Right lobe of liver (tissue), 6 donors: ENCODE measurements around the gene ARL9. TPM values are rescaled to one million over a fixed set of nuclear protein-coding genes. Genes with fewer than 3 reads are reported as not detected.

ENCODE experiments used
- ATAC-seq, 4 donors: fragments of 200-7000 bp; cut with Tn5 transposase; one replicate each; pipeline ENCODE4 v1.9.1; 2020; ENCODE audit warnings: mild to moderate bottlenecking in 4 of 4, moderate library complexity in 4 of 4
- DNase-seq, 3 donors: peaks; one replicate each; pipeline ENCODE4 v3.0.0-alpha.2; 2020
- H3K27ac ChIP-seq, 3 donors: fragments of 200-600 bp; one replicate each; pipeline ENCODE4 v1.8.0; 2022
- H3K27me3 ChIP-seq, 2 donors: fragments of 200-600 bp; one replicate each; pipeline ENCODE4 v1.8.0; 2022
- H3K36me3 ChIP-seq, 4 donors: fragments of 200-600 bp; sonication (generic) in 1 of 4; one replicate each; pipeline versions ENCODE4 v1.5.1 to v1.8.0; 2017 to 2022; ENCODE audit warnings: control low read depth in 1 of 4
- H3K4me1 ChIP-seq, 4 donors: fragments of 200-600 bp; sonication (generic) in 1 of 4; one replicate each; pipeline versions ENCODE4 v1.5.1 to v1.8.0; 2017 to 2022; ENCODE audit warnings: control low read depth in 1 of 4
- H3K4me3 ChIP-seq, 3 donors: fragments of 200-600 bp; one replicate each; pipeline ENCODE4 v1.8.0; 2022
- H3K9me3 ChIP-seq, 4 donors: fragments of 200-600 bp; sonication (generic) in 1 of 4; one replicate each; pipeline versions ENCODE4 v1.5.1 to v1.8.0; 2017 to 2022; ENCODE audit warnings: control low read depth in 1 of 4
- CTCF ChIP-seq, 4 donors: fragments of 200-600 bp in 3 of 4; fragments of 450-650 bp in 1 of 4; IDR thresholded peaks; one replicate each; pipeline versions ENCODE4 v1.5.1 to v1.8.0; 2016 to 2022; ENCODE audit warnings: antibody characterized with exemption in 4 of 4, mild to moderate bottlenecking in 2 of 4
- POLR2A ChIP-seq: fragments of 450-650 bp; IDR thresholded peaks from one replicate; pipeline ENCODE4 v1.6.1; 2017; ENCODE audit warnings: antibody characterized with exemption, mild to moderate bottlenecking
- WGBS: methylation state at CpG from one replicate; pipeline ENCODE4 v1.1.6; 2018; ENCODE audit warnings: low coverage, low lambda C conversion rate; ENCODE audit not compliant: insufficient coverage; ENCODE audit errors: missing lambda C conversion rate; 5-methylcytosine and 5-hydroxymethylcytosine counted together
- intact Hi-C, 2 donors: fragments of 100-400 bp; cut with DNase I; formaldehyde crosslinking; loops; one replicate each; pipeline versions ENCODE4 v1.11.2 to v1.14.1; 2022
- total RNA-seq, 6 experiments: library from RNA; depleted of rRNA in 2 of 6; stranded (reverse); fragments of >200 nt in 2 of 6; fragmentation: NEBNext Ultra II Directional in 3 of 6; extraction: Animal tissue kit (Norgen Biotek cat#: 25700) in 3 of 6; gene quantifications; one replicate each; pipeline versions ENCODE4 v1.1.0 to v1.2.4, GENCODE V29; 2016 to 2023
- donor health status: DM: no; HTN: yes; CAD: no.
- donor health status: DM: no; HTN: no; CAD: no.
- donor health status: DM: no; HTN: no; CAD: no.
- donor health status: DM: no; HTN: yes; CAD: no.
- donor health status: DM: no; HTN: yes; CAD: no.

The ARL9 gene
- total RNA-seq, 6 experiments from 2014 or later, result 0.19 TPM; not detected in 5

GRCh38 chr4:56513517-56513916, 7.9 kb downstream of the ARL9 start:
- no peaks in the 10 kb centered on the region for H3K9me3 ChIP-seq
- H3K36me3 ChIP-seq, result no peaks in the 10 kb centered on the region
- no peak for ATAC-seq
- no peak overlapping the region for H3K4me3 ChIP-seq
- no peak for DNase-seq
- TF ChIP-seq CTCF (IDR thresholded peaks at IDR 0.05), result no peak
- TF ChIP-seq POLR2A, result no peak
- no peaks in the 10 kb centered on the region for H3K27me3 ChIP-seq
- no peak overlapping the region for H3K27ac ChIP-seq
- intact Hi-C loops, result no loop called here
- 42% methylated on average over 2 of the region's 2 CpGs for WGBS
- no peaks in the 10 kb centered on the region for H3K4me1 ChIP-seq

GRCh38 chr4:56530269-56531148, 24.9 kb downstream of the ARL9 start:
- intact Hi-C loops, result no loop called here
- peak; percentile 93 to 99 (median 98) for ATAC-seq
- no peak overlapping the region for H3K27ac ChIP-seq
- H3K4me1 ChIP-seq, result peaks cover 0 to 7% (median 0%) of the 10 kb centered on the region in 4 donors
- H3K9me3 ChIP-seq, result no peaks in the 10 kb centered on the region
- peaks cover 0 to 13% of the 10 kb centered on the region in 2 donors for H3K27me3 ChIP-seq
- H3K4me3 ChIP-seq, result peak overlapping the region; percentile 33 to 55 (median 33)
- no peak for TF ChIP-seq CTCF (IDR thresholded peaks at IDR 0.05)
- no peak for TF ChIP-seq POLR2A
- no peaks in the 10 kb centered on the region for H3K36me3 ChIP-seq
- peak; percentile 78 to 87 (median 85) for DNase-seq
- WGBS, result 8% methylated on average over 13 of the region's 68 CpGs

GRCh38 chr4:56531149-56531770, 25.7 kb downstream of the ARL9 start:
- intact Hi-C loops, result no loop called here
- 30% methylated on average over 11 of the region's 11 CpGs for WGBS
- Histone ChIP-seq H3K27me3 (peaks cover 0 to 13% of the 10 kb centered on the region in 2 donors), H3K9me3 (no peaks in the 10 kb centered on the region), H3K4me1 (peaks cover 0 to 7% (median 0%) of the 10 kb centered on the region in 4 donors), H3K27ac (no peak overlapping the region), H3K36me3 (no peaks in the 10 kb centered on the region), H3K4me3 (peak overlapping the region in 1 of 3 donors; percentile 33)
- ATAC-seq (no peak), DNase-seq (no peak)
- no peak for TF ChIP-seq CTCF (IDR thresholded peaks at IDR 0.05)
- no peak for TF ChIP-seq POLR2A

GRCh38 chr4:56531823-56532222, 26.2 kb downstream of the ARL9 start:
- DNase-seq, result no peak
- 59% methylated on average over 4 of the region's 4 CpGs for WGBS

More at GRCh38 chr4:56531823-56532222, 26.2 kb downstream of the ARL9 start:
- Histone ChIP-seq H3K36me3 (no peaks in the 10 kb centered on the region), H3K4me3 (no peak overlapping the region), H3K9me3 (no peaks in the 10 kb centered on the region), H3K27ac (no peak overlapping the region), H3K27me3 (peaks cover 0 to 13% of the 10 kb centered on the region in 2 donors), H3K4me1 (peaks cover 0 to 7% (median 0%) of the 10 kb centered on the region in 4 donors)
- intact Hi-C loops, result no loop called here
- TF ChIP-seq POLR2A, result no peak
- TF ChIP-seq CTCF (IDR thresholded peaks at IDR 0.05), result no peak
- ATAC-seq, result no peak
